Measurements from ENCODE around the gene USP2. TPM values are rescaled to one million over a fixed set of nuclear protein-coding genes. Genes with fewer than 3 reads are reported as not detected.

The USP2 gene
- polyA plus RNA-seq, 12 donors, result 15.6 to 62.9 (median 46.7) TPM; not detected in 1

DNA sequence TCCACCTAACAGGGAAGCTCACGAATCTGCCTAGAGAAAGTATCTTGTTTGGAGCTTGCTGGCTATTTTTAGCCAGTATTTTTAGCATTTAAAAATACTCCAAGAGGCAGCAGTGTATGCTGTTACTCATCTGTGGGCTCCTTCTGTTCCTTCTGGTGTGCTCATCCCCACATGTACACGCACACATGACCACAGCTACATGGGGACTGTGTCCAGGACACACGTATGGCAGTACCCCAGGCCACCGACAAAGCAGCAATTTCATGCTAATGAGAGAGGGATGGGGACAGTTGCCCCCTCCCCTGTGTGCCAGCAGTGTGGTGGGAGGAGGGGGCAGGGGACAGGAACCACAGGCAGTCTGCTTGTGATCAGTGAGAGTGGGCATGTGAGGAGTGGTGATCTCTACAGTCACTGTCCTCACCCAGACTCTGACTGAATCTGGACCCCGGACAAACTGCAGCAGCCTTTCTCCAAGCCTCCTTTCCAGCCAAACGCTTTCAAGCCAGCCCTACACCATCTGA, 16.4 kb downstream of the USP2 start:
- DNase-seq, result no peak

GRCh38 chr11:119363851-119364590, 17.5 kb downstream of the USP2 start:
- no peak for DNase-seq

- DNase-seq, result no peak
These were observed 18.2 kb downstream of the USP2 start for GRCh38 chr11:119363081-119363850.

- no peak for DNase-seq
These were observed 18.8 kb downstream of the USP2 start for GRCh38 chr11:119362741-119363080.

GRCh38 chr11:119361941-119362725, 19.4 kb downstream of the USP2 start:
- no peak for DNase-seq

DNA sequence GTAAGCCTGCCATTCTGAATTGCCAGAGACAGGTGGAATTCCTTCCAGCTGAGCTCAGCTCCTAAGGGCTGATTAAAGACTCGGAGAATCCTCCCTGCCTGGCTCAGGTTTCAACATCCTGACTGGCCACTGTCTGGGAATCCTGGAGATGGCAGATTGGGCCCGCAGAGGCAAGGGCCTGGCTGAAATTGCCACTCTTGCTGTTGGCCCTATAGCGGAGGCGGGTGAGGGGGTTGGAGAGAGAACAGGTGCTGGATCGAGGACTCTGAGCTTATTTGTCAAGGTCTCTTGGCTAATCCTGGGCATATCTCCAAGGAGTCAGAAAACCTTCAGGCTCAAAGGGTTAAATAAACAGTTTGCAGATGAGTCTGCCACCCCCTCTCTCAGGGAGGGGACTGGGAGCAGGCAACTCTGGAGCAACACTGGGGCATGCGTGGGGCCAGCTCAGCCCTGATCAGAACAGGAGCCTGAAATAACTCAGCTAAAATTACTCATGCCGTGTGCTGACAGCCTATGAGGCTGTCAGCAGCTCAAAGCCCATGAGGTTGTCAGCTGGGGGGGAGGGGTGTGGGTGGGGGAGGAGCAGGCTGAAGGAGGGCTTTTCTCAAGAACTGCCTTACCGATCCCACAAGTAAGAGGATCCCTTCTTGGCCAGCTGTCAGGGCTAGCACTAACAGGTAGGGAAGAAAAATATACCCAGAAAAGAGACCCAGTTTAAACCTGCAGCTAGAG, 20.3 kb downstream of the USP2 start:
- no peak for DNase-seq

- no peak for DNase-seq
These were observed 21.9 kb downstream of the USP2 start for GRCh38 chr11:119359365-119360214.

DNA sequence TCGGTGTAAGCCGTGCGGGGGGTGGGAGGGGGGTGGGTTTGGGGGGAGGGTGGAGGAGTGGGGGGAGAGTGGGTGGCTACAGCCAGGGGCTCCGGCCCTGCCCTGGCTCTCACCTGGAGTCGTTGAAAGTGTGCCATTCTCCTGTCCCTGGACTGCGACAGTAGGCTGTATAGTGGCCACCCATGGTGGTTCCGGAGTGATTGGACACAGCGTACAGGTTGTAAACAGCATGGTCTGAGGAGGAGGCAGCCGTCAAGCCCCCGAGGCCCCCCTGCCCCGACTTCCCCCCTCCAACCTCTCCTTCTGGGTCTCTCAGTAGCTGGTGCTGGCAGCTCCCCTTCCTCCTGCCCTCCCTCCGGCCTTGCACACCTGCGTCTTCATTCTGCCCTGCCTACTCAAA, 24.4 kb downstream of the USP2 start:
- no peak for DNase-seq

DNA sequence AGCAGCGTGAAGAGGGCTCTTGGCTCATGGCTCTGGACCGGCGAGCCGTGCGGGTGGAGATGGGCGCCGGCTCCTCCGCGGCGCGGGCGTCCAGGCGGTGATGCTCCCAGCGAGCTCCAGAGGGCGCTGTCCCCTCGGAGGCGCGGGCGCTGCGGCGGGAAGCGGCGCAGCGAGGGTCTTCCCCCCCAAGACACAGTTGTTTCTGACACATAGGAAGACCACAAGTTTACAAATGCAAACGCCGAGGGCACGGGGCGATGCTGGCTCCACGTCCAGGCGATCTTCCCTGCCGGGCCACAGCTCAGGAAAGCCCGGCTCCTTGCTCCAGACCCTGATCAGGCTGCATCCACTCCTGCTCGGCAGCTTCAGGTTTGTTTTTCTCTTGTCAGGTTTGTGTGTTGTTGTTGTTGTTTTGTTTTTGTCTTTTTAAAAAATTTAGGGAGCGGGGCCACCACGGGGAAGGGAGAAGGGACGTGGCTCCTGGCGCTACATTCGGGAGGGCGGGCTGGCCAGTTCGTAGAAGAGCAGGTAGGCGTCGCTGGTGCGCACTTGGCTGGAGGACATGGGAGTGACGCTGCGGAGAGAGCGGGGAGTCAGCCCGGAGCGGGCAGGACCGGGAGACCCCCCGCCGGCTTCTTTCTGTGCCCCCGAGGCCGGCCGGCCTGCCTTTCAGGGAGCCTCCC, 25.0 kb downstream of the USP2 start:
- peak; percentile 92 for DNase-seq

- DNase-seq, result no peak
These were observed 26.2 kb downstream of the USP2 start for GRCh38 chr11:119355091-119355843.

- DNase-seq, result no peak
These were observed 28.6 kb downstream of the USP2 start for GRCh38 chr11:119352857-119353260.

GRCh38 chr11:119351232-119351631, 30.3 kb downstream of the USP2 start:
- no peak for DNase-seq

- DNase-seq, result no peak
These were observed 31.2 kb downstream of the USP2 start for GRCh38 chr11:119350302-119350701.

GRCh38 chr11:119347940-119348605, 33.4 kb downstream of the USP2 start:
- DNase-seq, result no peak

DNA sequence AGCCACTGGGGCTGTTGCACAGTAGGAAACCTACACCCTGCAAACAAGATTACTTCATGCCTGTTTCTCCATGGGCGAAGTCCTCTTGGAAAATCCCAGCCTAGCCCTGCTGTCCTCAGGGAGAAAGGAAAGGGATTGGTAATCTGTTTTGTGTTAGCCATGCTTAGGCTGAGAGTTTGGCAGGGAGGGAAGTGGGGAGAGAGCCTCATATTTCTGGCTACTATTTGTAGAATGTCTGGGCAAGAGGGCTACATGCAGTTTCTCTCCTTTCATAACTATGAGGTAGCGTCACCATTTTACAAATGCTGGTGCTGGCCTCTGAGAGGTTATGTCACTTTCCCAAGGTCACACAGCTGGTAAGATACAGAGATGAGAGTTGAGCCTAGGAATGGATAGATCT, 34.2 kb downstream of the USP2 start:
- no peak for DNase-seq

GRCh38 chr11:119346605-119347004, 34.9 kb downstream of the USP2 start, which contains the start of gene MFRP:
MFRP (minus strand) TSS chr11:119346705; CDS start chr11:119346513, 192 bp downstream.
- DNase-seq, result no peak

- DNase-seq, result no peak
These were observed 35.8 kb downstream of the USP2 start for GRCh38 chr11:119345685-119346084.

- DNase-seq, result no peak
These were observed 37.0 kb downstream of the USP2 start for GRCh38 chr11:119344291-119345010.

Measured in muscle of arm (tissue), 12 donors.